Smooth muscle cell (in vitro differentiated cells): ENCODE measurements around the gene PTBP3. TPM values are rescaled to one million over a fixed set of nuclear protein-coding genes. Genes with fewer than 3 reads are reported as not detected.

Experiments
- DNase-seq: peaks from one replicate; lab custom pipeline; 2025; ENCODE audit not compliant: unreplicated experiment; lab: John Stamatoyannopoulos, UW
- H2AFZ ChIP-seq: fragments of 200-600 bp; sonication (generic); 2 replicates; pipeline ENCODE4 v1.6.0; 2016; ENCODE audit warnings: antibody characterized with exemption, low read depth, mild to moderate bottlenecking
- H3F3A ChIP-seq: fragments of 200-600 bp; sonication (generic); 2 replicates; pipeline ENCODE4 v1.6.0; 2017; ENCODE audit warnings: antibody characterized with exemption, low read depth
- H3K27ac ChIP-seq: fragments of 200-600 bp; sonication (generic); 2 replicates; pipeline ENCODE4 v1.5.1; 2016; ENCODE audit warnings: low read depth, mild to moderate bottlenecking
- H3K27me3 ChIP-seq: fragments of 200-600 bp; sonication (generic); 2 replicates; pipeline ENCODE4 v1.6.1; 2016; ENCODE audit warnings: low read depth, mild to moderate bottlenecking
- H3K36me3 ChIP-seq: fragments of 200-600 bp; sonication (generic); 2 replicates; pipeline ENCODE4 v1.5.1; 2016; ENCODE audit warnings: low read depth
- H3K4me1 ChIP-seq: fragments of 200-600 bp; sonication (generic); 2 replicates; pipeline ENCODE4 v1.5.1; 2016; ENCODE audit warnings: low read depth
- H3K4me2 ChIP-seq: fragments of 200-600 bp; sonication (generic); 2 replicates; pipeline ENCODE4 v1.6.0; 2016; ENCODE audit warnings: mild to moderate bottlenecking
- H3K4me3 ChIP-seq: fragments of 200-600 bp; sonication (generic); 2 replicates; pipeline ENCODE4 v1.5.1; 2016; ENCODE audit warnings: mild to moderate bottlenecking
- H3K79me2 ChIP-seq: fragments of 200-600 bp; sonication (generic); 2 replicates; pipeline ENCODE4 v1.6.0; 2016; ENCODE audit warnings: low read depth, mild to moderate bottlenecking
- H3K9ac ChIP-seq: fragments of 200-600 bp; sonication (generic); 2 replicates; pipeline ENCODE4 v1.6.0; 2016; ENCODE audit warnings: low read depth
- H3K9me3 ChIP-seq: fragments of 200-600 bp; sonication (generic); replicated peaks from 2 replicates; pipeline ENCODE4 v1.5.1; 2016; ENCODE audit warnings: low read depth
- H4K20me1 ChIP-seq: fragments of 200-600 bp; sonication (generic); 2 replicates; pipeline ENCODE4 v1.6.0; 2016; ENCODE audit warnings: low read depth
- CTCF ChIP-seq: fragments of 200-600 bp; sonication (generic); IDR thresholded peaks from 2 replicates; pipeline ENCODE4 v1.5.1; 2017; ENCODE audit warnings: borderline replicate concordance, mild to moderate bottlenecking, antibody characterized with exemption; ENCODE audit not compliant: insufficient read depth, poor library complexity, severe bottlenecking
- WGBS: methylation state at CpG from one replicate; pipeline ENCODE4 v1.1.7; 2016; ENCODE audit warnings: low lambda C conversion rate; 5-methylcytosine and 5-hydroxymethylcytosine counted together
- polyA plus RNA-seq: library from polyadenylated mRNA; unstranded; fragments of >200 nt; fragmentation: Nextera tagmentation; extraction: Ambion mirVana; gene quantifications from 2 replicates; pipeline ENCODE4 v1.2.1, GENCODE V29; 2016
- total RNA-seq: library from RNA; depleted of rRNA; stranded (reverse); fragments of >200 nt; gene quantifications from 2 replicates; pipeline ENCODE4 v1.2.3, GENCODE V29; 2014

The PTBP3 gene
- total and polyA plus RNA-seq, 2 experiments from 2014 or later, result 9.5 to 51.5 TPM

DNA sequence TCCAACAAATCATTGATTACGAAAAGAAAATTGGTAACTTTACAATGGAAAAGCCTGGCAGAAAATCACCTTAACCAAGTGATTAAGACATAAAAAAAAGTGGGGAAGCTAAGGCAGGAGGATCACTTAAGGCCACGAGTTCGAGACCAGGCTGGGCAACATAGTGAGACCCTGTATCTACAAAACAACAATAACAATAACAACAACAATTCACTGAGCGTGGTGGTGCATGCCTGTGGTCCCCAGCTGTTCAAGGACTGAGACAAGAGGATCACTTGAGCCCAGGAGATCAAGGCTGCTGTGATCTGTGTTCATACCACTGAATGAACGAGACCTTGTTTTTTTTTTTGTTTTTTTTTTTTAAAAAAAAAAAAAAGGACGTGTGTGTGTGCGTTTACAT lies 21.3 kb downstream of the PTBP3 start:
- no peaks in the 10 kb centered on the region for H3K36me3 ChIP-seq
- peaks cover 99% of the 10 kb centered on the region for H4K20me1 ChIP-seq
- H3K9me3 ChIP-seq, result no peaks in the 10 kb centered on the region
- DNase-seq, result no peak
- H3K79me2 ChIP-seq, result peaks cover 99% of the 10 kb centered on the region
- H3F3A ChIP-seq, result no peaks in the 10 kb centered on the region
- 93% methylated on average over 7 of the region's 7 CpGs for WGBS
- no peak overlapping the region for H2AFZ ChIP-seq
- H3K9ac ChIP-seq, result no peak overlapping the region
- H3K27ac ChIP-seq, result no peak overlapping the region
- no peak overlapping the region for H3K4me3 ChIP-seq
- no peak for TF ChIP-seq CTCF
- no peak overlapping the region for H3K4me2 ChIP-seq
- no peaks in the 10 kb centered on the region for H3K27me3 ChIP-seq
- H3K4me1 ChIP-seq, result peaks cover 50% of the 10 kb centered on the region

DNA sequence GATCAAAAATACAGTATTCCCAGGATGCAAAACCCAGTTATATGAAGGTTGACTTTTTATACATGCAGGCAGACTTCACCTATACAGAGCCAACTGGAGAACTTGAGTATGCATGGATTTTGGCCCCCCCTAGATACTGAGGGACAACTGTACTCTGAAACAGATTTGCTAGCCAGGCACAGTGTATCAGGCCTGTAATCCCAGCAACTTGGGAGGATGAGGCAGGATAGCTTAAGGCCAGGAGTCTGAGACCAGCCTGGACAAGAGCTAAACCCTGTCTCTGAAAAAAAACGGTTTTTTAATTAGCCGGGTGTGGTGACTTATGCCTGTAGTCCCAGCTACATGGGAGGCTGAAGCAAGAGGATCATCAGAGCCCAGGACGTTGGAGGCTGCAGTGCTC lies 21.9 kb downstream of the PTBP3 start:
- Histone ChIP-seq H3K9me3 (no peaks in the 10 kb centered on the region), H4K20me1 (peaks cover 99% of the 10 kb centered on the region), H3K36me3 (no peaks in the 10 kb centered on the region), H3K4me3 (no peak overlapping the region), H3K27ac (no peak overlapping the region), H3K9ac (no peak overlapping the region), H3F3A (no peaks in the 10 kb centered on the region), H3K4me1 (peaks cover 50% of the 10 kb centered on the region), H2AFZ (no peak overlapping the region), H3K4me2 (no peak overlapping the region), H3K27me3 (no peaks in the 10 kb centered on the region), H3K79me2 (peaks cover 99% of the 10 kb centered on the region)
- no peak for TF ChIP-seq CTCF
- DNase-seq, result no peak
- WGBS, result 83% methylated on average over 3 of the region's 3 CpGs

GRCh38 chr9:112310826-112311225 lies 22.6 kb downstream of the PTBP3 start:
- Histone ChIP-seq H3F3A (no peaks in the 10 kb centered on the region), H3K27ac (no peak overlapping the region), H3K9ac (no peak overlapping the region), H4K20me1 (peaks cover 99% of the 10 kb centered on the region), H3K27me3 (no peaks in the 10 kb centered on the region), H3K36me3 (no peaks in the 10 kb centered on the region), H2AFZ (no peak overlapping the region), H3K9me3 (no peaks in the 10 kb centered on the region), H3K4me2 (no peak overlapping the region), H3K4me1 (peaks cover 50% of the 10 kb centered on the region), H3K79me2 (peaks cover 98% of the 10 kb centered on the region), H3K4me3 (no peak overlapping the region)
- TF ChIP-seq CTCF, result no peak
- DNase-seq, result no peak
- 52% methylated on average over 4 of the region's 4 CpGs for WGBS

DNA sequence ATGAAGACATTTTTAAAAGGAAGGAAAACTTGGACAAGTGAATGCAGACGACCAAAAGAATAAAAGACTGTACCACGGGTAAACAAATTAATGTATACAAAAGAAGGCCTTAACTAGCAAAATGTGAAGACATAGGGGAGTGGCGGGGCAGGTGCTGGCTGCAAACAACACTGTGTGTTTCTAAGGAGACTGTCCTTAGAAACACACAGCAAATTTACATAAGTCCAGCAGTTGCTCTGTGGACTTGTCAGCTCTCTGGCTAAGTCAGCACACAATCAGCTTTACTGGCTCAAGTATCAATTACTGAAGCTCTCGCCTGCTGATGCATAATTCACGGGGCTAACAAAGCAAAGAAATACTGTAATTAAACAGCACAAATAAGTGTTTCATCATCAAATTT lies 24.8 kb downstream of the PTBP3 start:
- no peak for DNase-seq
- 93% methylated on average over 5 of the region's 5 CpGs for WGBS
- Histone ChIP-seq H3K36me3 (no peaks in the 10 kb centered on the region), H3F3A (no peaks in the 10 kb centered on the region), H3K27me3 (no peaks in the 10 kb centered on the region), H2AFZ (no peak overlapping the region), H3K27ac (no peak overlapping the region), H3K4me2 (no peak overlapping the region), H3K9me3 (no peaks in the 10 kb centered on the region), H3K79me2 (peaks cover 96% of the 10 kb centered on the region), H3K4me3 (no peak overlapping the region), H3K9ac (no peak overlapping the region), H3K4me1 (peaks cover 39% of the 10 kb centered on the region), H4K20me1 (peaks cover 99% of the 10 kb centered on the region)
- TF ChIP-seq CTCF, result no peak
